Endodermal cell (in vitro differentiated cells): ENCODE measurements around the gene CFAP46. TPM values are rescaled to one million over a fixed set of nuclear protein-coding genes. Genes with fewer than 3 reads are reported as not detected.

Experiments used
- DNase-seq: peaks from one replicate; pipeline ENCODE4 v3.0.0-alpha.2; 2017
- H3K27ac ChIP-seq: 2 replicates; pipeline ENCODE4 v1.5.1; 2013; ENCODE audit warnings: mild to moderate bottlenecking, low read depth, low read length, moderate library complexity
- H3K27me3 ChIP-seq: 2 replicates; pipeline ENCODE4 v1.6.1; 2013; ENCODE audit warnings: mild to moderate bottlenecking, low read length, moderate library complexity; ENCODE audit not compliant: insufficient read depth, control insufficient read depth, poor library complexity, severe bottlenecking
- H3K36me3 ChIP-seq: 2 replicates; pipeline ENCODE4 v1.7.0; 2013; ENCODE audit warnings: mild to moderate bottlenecking, low read length, moderate library complexity; ENCODE audit not compliant: control insufficient read depth, insufficient read depth
- H3K4me1 ChIP-seq: one replicate; pipeline ENCODE4 v1.7.0; 2013; ENCODE audit warnings: low read length; ENCODE audit not compliant: control insufficient read depth, insufficient read depth
- H3K4me3 ChIP-seq: 2 replicates; pipeline ENCODE4 v1.5.1; 2013; ENCODE audit warnings: mild to moderate bottlenecking, low read length, moderate library complexity
- H3K9ac ChIP-seq: 2 replicates; pipeline ENCODE4 v1.6.1; 2013; ENCODE audit warnings: mild to moderate bottlenecking, low read length, moderate library complexity; ENCODE audit not compliant: poor library complexity, severe bottlenecking; ENCODE audit errors: extremely low read depth
- H3K9me3 ChIP-seq: 2 replicates; pipeline ENCODE4 v1.6.1; 2013; ENCODE audit warnings: mild to moderate bottlenecking, low read length, moderate library complexity; ENCODE audit not compliant: control insufficient read depth
- H3K27ac Mint-ChIP-seq: 2 replicates; pipeline ENCODE4 v1.8.0; 2020; ENCODE audit warnings: mixed read lengths
- H3K27me3 Mint-ChIP-seq: 2 replicates; pipeline ENCODE4 v1.8.0; 2021; ENCODE audit warnings: mild to moderate bottlenecking, mixed read lengths; ENCODE audit not compliant: insufficient read depth
- H3K36me3 Mint-ChIP-seq: 2 replicates; pipeline ENCODE4 v1.8.0; 2020; ENCODE audit warnings: low read depth, mixed read lengths
- H3K4me1 Mint-ChIP-seq: 2 replicates; pipeline ENCODE4 v1.8.0; 2020; ENCODE audit warnings: mixed read lengths
- H3K4me3 Mint-ChIP-seq: 2 replicates; pipeline ENCODE4 v1.8.0; 2020; ENCODE audit warnings: mild to moderate bottlenecking, moderate library complexity, mixed read lengths
- H3K9me3 Mint-ChIP-seq: 2 replicates; pipeline ENCODE4 v1.8.0; 2020; ENCODE audit warnings: mild to moderate bottlenecking, mixed read lengths
- CTCF ChIP-seq: fragments of 200-600 bp; sonication (generic); conservative IDR thresholded peaks from 2 replicates; pipeline ENCODE4 v1.5.0; 2021; ENCODE audit warnings: antibody characterized with exemption, mild to moderate bottlenecking
- whole genome bisulfite sequencing, 2 experiments: methylation state at CpG; one replicate each; pipeline versions ENCODE4 v1.1.5 to v1.1.7; 2013; ENCODE audit warnings: missing lambda C conversion rate in 2 of 2, mixed read lengths in 1 of 2; ENCODE audit not compliant: insufficient coverage in 1 of 2, insufficient read length in 1 of 2; 5-methylcytosine and 5-hydroxymethylcytosine counted together
- total RNA-seq, 2 donors: library from RNA; stranded (reverse); fragmentation: NEBNext Ultra II Directional in 1 of 2; extraction: Animal tissue kit (Norgen Biotek cat#: 25700) in 1 of 2; gene quantifications; 2 replicates in 1 of 2; 3 replicates in 1 of 2; pipeline ENCODE4 v1.2.1, GENCODE V29; 2021

CFAP46 gene
- total RNA-seq, 2 donors from 2014 or later: 9.9 to 10.5 TPM

GRCh38 chr10:132974249-132974796 lies 32.0 kb upstream of the CFAP46 start:
- H3K9me3 ChIP-seq: no peaks in the 10 kb centered on the region
- no peak overlapping the region for H3K9ac ChIP-seq
- Mint-ChIP-seq H3K4me3 (no peak overlapping the region), H3K27me3 (no peaks in the 10 kb centered on the region), H3K27ac (no peak overlapping the region), H3K36me3 (no peaks in the 10 kb centered on the region), H3K9me3 (no peaks in the 10 kb centered on the region), H3K4me1 (peaks cover 5% of the 10 kb centered on the region)
- no peaks in the 10 kb centered on the region for H3K36me3 ChIP-seq
- no peak for DNase-seq
- no peak overlapping the region for H3K4me3 ChIP-seq
- H3K4me1 ChIP-seq: no peaks in the 10 kb centered on the region
- no peak overlapping the region for H3K27ac ChIP-seq
- no peak for TF ChIP-seq CTCF
- no peaks in the 10 kb centered on the region for H3K27me3 ChIP-seq
- WGBS, 2 experiments: 94 to 98% methylated on average over 22 to 28 of the region's 29 CpGs

DNA sequence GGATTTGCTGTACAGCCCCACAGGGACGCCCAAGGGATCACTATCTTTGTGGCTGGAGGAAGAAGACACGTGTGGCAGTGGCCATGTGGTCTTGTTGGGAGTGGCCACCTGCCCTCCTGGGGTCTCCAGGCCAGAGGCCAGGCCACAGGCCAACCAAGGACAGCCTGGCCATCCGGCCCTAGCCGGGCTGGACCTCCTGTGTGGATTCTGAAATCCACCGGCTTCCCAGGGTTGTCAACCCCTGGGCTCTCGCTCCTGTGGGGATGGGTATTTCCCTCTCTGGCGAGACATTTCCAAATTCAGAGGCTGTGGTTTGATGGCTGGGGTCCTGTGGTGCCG lies 31.5 kb upstream of the CFAP46 start:
- Mint-ChIP-seq H3K27ac (no peak overlapping the region), H3K36me3 (no peaks in the 10 kb centered on the region), H3K27me3 (no peaks in the 10 kb centered on the region), H3K9me3 (no peaks in the 10 kb centered on the region), H3K4me1 (peaks cover 5% of the 10 kb centered on the region), H3K4me3 (no peak overlapping the region)
- H3K9ac ChIP-seq: no peak overlapping the region
- 95 to 97% methylated on average over 6 to 8 of the region's 8 CpGs for WGBS, 2 experiments
- no peaks in the 10 kb centered on the region for H3K9me3 ChIP-seq
- TF ChIP-seq CTCF: no peak
- H3K4me3 ChIP-seq: no peak overlapping the region
- H3K27me3 ChIP-seq: no peaks in the 10 kb centered on the region
- no peaks in the 10 kb centered on the region for H3K4me1 ChIP-seq
- DNase-seq: no peak
- no peaks in the 10 kb centered on the region for H3K36me3 ChIP-seq
- no peak overlapping the region for H3K27ac ChIP-seq

DNA sequence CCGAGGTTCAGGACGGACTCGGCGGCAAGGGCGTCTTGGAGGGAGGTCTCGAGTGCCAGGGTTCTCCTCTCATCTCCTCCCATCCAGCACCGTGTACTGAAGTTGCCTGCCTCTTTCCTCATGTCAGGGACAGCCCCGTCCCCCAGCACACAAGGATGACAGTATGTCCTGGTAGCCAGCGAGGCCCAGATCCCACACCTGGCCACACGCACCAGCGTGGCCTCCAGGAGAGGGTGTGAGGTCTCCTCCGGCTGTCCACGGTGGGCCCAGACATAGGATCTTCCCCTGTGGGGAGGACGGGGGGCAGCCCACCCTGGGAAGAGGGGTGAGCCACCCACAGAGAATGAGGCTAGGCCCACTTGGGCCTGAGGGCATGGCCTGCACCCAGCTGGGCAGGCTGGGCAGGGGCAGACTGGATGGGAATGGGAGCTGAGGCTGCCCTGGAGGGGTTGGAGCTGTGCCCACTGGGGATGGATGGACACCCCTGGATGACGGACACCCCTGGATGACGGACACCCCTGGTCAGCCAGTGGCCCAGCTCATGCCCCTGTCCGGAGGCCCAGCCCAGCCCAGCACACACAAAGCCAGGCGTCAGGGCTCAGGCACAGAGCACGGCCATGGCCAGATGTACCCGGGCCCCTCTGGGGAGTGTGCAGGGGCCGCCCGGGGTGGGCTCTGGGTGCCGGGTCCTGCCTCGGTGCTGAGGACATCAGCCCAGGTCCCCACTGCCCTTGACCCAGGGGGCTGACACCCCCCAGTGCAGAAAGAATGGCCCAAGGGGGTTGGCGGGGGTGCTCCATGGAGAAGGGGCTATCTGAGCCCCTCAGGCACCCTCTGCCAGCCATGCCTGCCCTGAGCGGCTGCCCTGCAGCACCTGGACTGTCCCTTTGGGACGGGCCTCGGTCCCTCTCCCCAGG lies 30.9 kb upstream of the CFAP46 start:
- no peak overlapping the region for H3K4me3 ChIP-seq
- no peaks in the 10 kb centered on the region for H3K9me3 ChIP-seq
- no peaks in the 10 kb centered on the region for H3K27me3 ChIP-seq
- 93 to 99% methylated on average over 19 to 28 of the region's 28 CpGs for WGBS, 2 experiments
- Mint-ChIP-seq H3K27me3 (no peaks in the 10 kb centered on the region), H3K4me3 (no peak overlapping the region), H3K4me1 (peaks cover 5% of the 10 kb centered on the region), H3K27ac (no peak overlapping the region), H3K36me3 (no peaks in the 10 kb centered on the region), H3K9me3 (no peaks in the 10 kb centered on the region)
- H3K4me1 ChIP-seq: no peaks in the 10 kb centered on the region
- no peak for DNase-seq
- no peak overlapping the region for H3K27ac ChIP-seq
- no peak for TF ChIP-seq CTCF
- H3K9ac ChIP-seq: no peak overlapping the region
- H3K36me3 ChIP-seq: no peaks in the 10 kb centered on the region
